Measurements from ENCODE around the gene FN3KRP.

DNA sequence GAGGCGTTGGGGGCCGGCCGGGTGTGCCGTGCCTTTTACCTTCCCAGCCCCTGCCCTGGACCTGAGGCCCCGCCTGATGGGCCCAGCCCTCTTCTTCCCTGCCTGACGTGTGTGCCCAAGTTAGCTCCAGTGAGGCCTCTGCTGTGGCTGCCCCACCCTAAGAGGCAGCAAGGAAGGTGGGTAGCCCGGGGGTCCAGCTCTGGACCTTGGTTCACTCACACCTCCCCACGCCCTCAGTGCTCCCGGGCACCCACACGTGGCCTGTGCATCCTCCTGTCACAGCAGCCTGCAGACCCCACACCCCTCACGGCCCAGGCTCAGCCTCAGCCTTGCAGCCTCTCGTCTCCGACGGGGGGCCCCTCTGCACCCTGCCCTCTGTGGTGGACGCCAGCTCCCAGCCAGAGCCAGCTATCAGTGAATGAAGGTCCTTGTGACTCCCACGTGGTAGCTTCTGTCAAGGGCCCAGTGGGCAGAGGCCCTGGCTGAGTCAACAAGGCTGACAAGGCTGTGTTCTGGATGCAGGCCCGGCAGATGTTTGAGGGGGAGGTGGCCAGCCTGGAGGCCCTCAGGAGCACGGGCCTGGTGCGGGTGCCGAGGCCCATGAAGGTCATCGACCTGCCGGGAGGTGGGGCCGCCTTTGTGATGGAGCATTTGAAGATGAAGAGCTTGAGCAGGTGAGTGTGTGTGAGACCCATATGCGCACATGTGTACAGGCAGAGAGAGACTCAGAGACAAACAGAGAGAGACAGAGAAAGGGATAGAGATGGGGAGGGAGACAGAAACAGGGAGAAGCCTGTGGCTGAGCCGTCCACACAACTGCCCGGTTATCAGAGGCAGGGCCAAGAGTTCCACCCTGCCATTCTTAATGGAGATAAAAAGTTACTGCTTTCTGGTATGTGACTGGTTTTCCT is 21.7 kb downstream of the FN3KRP start:
- TF ChIP-seq, protein P1, sequence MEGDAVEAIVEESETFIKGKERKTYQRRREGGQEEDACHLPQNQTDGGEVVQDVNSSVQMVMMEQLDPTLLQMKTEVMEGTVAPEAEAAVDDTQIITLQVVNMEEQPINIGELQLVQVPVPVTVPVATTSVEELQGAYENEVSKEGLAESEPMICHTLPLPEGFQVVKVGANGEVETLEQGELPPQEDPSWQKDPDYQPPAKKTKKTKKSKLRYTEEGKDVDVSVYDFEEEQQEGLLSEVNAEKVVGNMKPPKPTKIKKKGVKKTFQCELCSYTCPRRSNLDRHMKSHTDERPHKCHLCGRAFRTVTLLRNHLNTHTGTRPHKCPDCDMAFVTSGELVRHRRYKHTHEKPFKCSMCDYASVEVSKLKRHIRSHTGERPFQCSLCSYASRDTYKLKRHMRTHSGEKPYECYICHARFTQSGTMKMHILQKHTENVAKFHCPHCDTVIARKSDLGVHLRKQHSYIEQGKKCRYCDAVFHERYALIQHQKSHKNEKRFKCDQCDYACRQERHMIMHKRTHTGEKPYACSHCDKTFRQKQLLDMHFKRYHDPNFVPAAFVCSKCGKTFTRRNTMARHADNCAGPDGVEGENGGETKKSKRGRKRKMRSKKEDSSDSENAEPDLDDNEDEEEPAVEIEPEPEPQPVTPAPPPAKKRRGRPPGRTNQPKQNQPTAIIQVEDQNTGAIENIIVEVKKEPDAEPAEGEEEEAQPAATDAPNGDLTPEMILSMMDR (IDR thresholded peaks at IDR 0.05), result no peak
- TF ChIP-seq EP300 (IDR thresholded peaks at IDR 0.05), result no peak
- TF ChIP-seq POLR2A (IDR thresholded peaks at IDR 0.05), result no peak

Measured in gastroesophageal sphincter (tissue), 3 donors.